Endodermal cell (in vitro differentiated cells): Measurements from ENCODE around the gene NDUFV1. TPM values are rescaled to one million over a fixed set of nuclear protein-coding genes. Genes with fewer than 3 reads are reported as not detected.
A peak's percentile ranks its signal among the peaks of the same experiment; 100 is the strongest.
"Not testable (repeated sequence)": the region's sequence is repeated elsewhere in the genome, so short reads cannot be mapped to it uniquely, and the experiment has no call there.

Experiments used
- DNase-seq: peaks from one replicate; pipeline ENCODE4 v3.0.0-alpha.2; 2017
- H3K27ac ChIP-seq: 2 replicates; pipeline ENCODE4 v1.5.1; 2013; ENCODE audit warnings: mild to moderate bottlenecking, low read depth, low read length, moderate library complexity
- H3K27me3 ChIP-seq: 2 replicates; pipeline ENCODE4 v1.6.1; 2013; ENCODE audit warnings: mild to moderate bottlenecking, low read length, moderate library complexity; ENCODE audit not compliant: insufficient read depth, control insufficient read depth, poor library complexity, severe bottlenecking
- H3K36me3 ChIP-seq: 2 replicates; pipeline ENCODE4 v1.7.0; 2013; ENCODE audit warnings: mild to moderate bottlenecking, low read length, moderate library complexity; ENCODE audit not compliant: control insufficient read depth, insufficient read depth
- H3K4me1 ChIP-seq: one replicate; pipeline ENCODE4 v1.7.0; 2013; ENCODE audit warnings: low read length; ENCODE audit not compliant: control insufficient read depth, insufficient read depth
- H3K4me3 ChIP-seq: 2 replicates; pipeline ENCODE4 v1.5.1; 2013; ENCODE audit warnings: mild to moderate bottlenecking, low read length, moderate library complexity
- H3K9ac ChIP-seq: 2 replicates; pipeline ENCODE4 v1.6.1; 2013; ENCODE audit warnings: mild to moderate bottlenecking, low read length, moderate library complexity; ENCODE audit not compliant: poor library complexity, severe bottlenecking; ENCODE audit errors: extremely low read depth
- H3K9me3 ChIP-seq: 2 replicates; pipeline ENCODE4 v1.6.1; 2013; ENCODE audit warnings: mild to moderate bottlenecking, low read length, moderate library complexity; ENCODE audit not compliant: control insufficient read depth
- H3K27ac Mint-ChIP-seq: 2 replicates; pipeline ENCODE4 v1.8.0; 2020; ENCODE audit warnings: mixed read lengths
- H3K27me3 Mint-ChIP-seq: 2 replicates; pipeline ENCODE4 v1.8.0; 2021; ENCODE audit warnings: mild to moderate bottlenecking, mixed read lengths; ENCODE audit not compliant: insufficient read depth
- H3K36me3 Mint-ChIP-seq: 2 replicates; pipeline ENCODE4 v1.8.0; 2020; ENCODE audit warnings: low read depth, mixed read lengths
- H3K4me1 Mint-ChIP-seq: 2 replicates; pipeline ENCODE4 v1.8.0; 2020; ENCODE audit warnings: mixed read lengths
- H3K4me3 Mint-ChIP-seq: 2 replicates; pipeline ENCODE4 v1.8.0; 2020; ENCODE audit warnings: mild to moderate bottlenecking, moderate library complexity, mixed read lengths
- H3K9me3 Mint-ChIP-seq: 2 replicates; pipeline ENCODE4 v1.8.0; 2020; ENCODE audit warnings: mild to moderate bottlenecking, mixed read lengths
- CTCF ChIP-seq: fragments of 200-600 bp; sonication (generic); conservative IDR thresholded peaks from 2 replicates; pipeline ENCODE4 v1.5.0; 2021; ENCODE audit warnings: antibody characterized with exemption, mild to moderate bottlenecking
- WGBS, 2 experiments: methylation state at CpG; one replicate each; pipeline versions ENCODE4 v1.1.5 to v1.1.7; 2013; ENCODE audit warnings: missing lambda C conversion rate in 2 of 2, mixed read lengths in 1 of 2; ENCODE audit not compliant: insufficient coverage in 1 of 2, insufficient read length in 1 of 2; 5-methylcytosine and 5-hydroxymethylcytosine counted together
- total RNA-seq, 2 donors: library from RNA; stranded (reverse); fragmentation: NEBNext Ultra II Directional in 1 of 2; extraction: Animal tissue kit (Norgen Biotek cat#: 25700) in 1 of 2; gene quantifications; 2 replicates in 1 of 2; 3 replicates in 1 of 2; pipeline ENCODE4 v1.2.1, GENCODE V29; 2021

NDUFV1 gene
- total RNA-seq, 2 donors from 2014 or later = 135 to 160 TPM

DNA sequence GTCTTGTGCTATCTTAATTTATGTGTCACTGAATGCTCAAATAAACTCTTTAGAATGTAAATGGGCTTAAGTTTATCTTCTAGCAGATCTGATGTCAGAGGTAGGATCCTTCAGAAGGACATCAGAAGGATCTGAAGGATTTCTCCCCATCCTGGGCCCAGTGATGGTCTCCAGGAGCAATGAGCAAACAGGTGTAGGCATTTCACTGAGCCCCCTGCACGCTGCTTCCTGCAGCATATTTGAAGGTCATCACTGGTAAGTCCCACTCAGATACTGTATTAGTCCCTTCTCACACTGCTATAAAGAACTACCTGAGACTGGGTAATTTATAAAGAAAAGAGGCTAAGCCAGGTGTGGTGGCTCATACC lies 18.6 kb upstream of the NDUFV1 start:
- no peaks in the 10 kb centered on the region for H3K4me1 ChIP-seq
- H3K27ac ChIP-seq = no peak overlapping the region
- no peaks in the 10 kb centered on the region for H3K27me3 ChIP-seq
- Mint-ChIP-seq H3K4me3 (no peak overlapping the region), H3K4me1 (peaks cover 18% of the 10 kb centered on the region), H3K9me3 (peaks cover 3% of the 10 kb centered on the region), H3K36me3 (peaks cover 49% of the 10 kb centered on the region), H3K27me3 (no peaks in the 10 kb centered on the region), H3K27ac (no peak overlapping the region)
- H3K36me3 ChIP-seq = peaks cover 40% of the 10 kb centered on the region
- H3K4me3 ChIP-seq = no peak overlapping the region
- H3K9me3 ChIP-seq = no peaks in the 10 kb centered on the region
- no peak for TF ChIP-seq CTCF
- WGBS, 2 experiments = 83 to 100% methylated on average over 1 of the region's 1 CpG
- DNase-seq = no peak
- no peak overlapping the region for H3K9ac ChIP-seq

GRCh38 chr11:67588899-67589415 lies 17.8 kb upstream of the NDUFV1 start:
- H3K27me3 Mint-ChIP-seq, H3K27ac Mint-ChIP-seq: not testable (repeated sequence)

DNA sequence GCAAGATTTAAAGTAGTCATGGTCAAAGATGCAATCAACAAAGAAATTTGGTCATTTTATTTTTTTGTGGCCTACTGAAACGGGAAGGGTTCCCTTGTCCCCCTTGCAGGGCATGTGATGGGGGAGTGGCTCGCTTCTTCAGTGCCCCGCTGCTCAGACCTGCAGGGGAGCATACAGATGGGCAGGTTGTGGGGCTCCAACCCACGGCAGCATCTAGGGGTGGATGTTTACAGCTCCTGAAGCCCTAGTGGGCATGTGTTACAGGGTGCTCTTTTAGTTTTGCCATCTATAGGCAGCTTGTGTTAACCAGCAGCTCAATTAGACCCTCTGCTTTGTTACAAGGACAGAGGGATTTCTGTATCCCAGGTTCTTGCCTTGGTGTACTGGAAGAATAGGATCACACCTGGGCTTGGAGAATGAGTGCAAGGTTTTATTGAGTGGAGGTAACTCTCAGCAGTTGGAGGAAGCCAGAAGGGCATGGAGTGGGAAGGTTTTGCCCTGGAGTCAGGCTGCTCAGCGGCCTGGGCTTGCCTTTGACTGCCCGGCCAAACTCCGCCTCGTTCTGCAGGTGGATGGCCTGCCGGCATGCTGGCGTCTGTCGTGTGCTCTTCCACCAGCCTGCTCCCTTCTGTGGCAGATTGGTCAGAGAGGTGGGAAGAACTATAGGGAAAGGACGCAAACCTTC lies 13.7 kb upstream of the NDUFV1 start:
- no peak overlapping the region for H3K9ac ChIP-seq
- peaks cover 4% of the 10 kb centered on the region for H3K36me3 ChIP-seq
- Mint-ChIP-seq H3K27me3 (no peaks in the 10 kb centered on the region), H3K4me1 (no peaks in the 10 kb centered on the region), H3K4me3 (no peak overlapping the region), H3K36me3 (peaks cover 12% of the 10 kb centered on the region), H3K9me3 (peaks cover 15% of the 10 kb centered on the region), H3K27ac (no peak overlapping the region)
- WGBS, 2 experiments = 82 to 84% methylated on average over 8 to 12 of the region's 12 CpGs
- no peak for TF ChIP-seq CTCF
- H3K27ac ChIP-seq = no peak overlapping the region
- no peak for DNase-seq
- no peak overlapping the region for H3K4me3 ChIP-seq
- no peaks in the 10 kb centered on the region for H3K4me1 ChIP-seq
- peaks cover 13% of the 10 kb centered on the region for H3K9me3 ChIP-seq
- no peaks in the 10 kb centered on the region for H3K27me3 ChIP-seq

More at GRCh38 chr11:67588899-67589415, 17.8 kb upstream of the NDUFV1 start:
- H3K27me3 ChIP-seq, H3K9ac ChIP-seq, H3K9me3 ChIP-seq, H3K27ac ChIP-seq, H3K4me1 ChIP-seq, H3K4me3 ChIP-seq, DNase-seq, H3K4me3 Mint-ChIP-seq, H3K9me3 Mint-ChIP-seq: not testable (repeated sequence)
- WGBS, 2 experiments = 93 to 95% methylated on average over 6 to 7 of the region's 11 CpGs
- peaks cover 40% of the 10 kb centered on the region for H3K36me3 ChIP-seq
- Mint-ChIP-seq H3K36me3 (peaks cover 49% of the 10 kb centered on the region), H3K4me1 (peaks cover 16% of the 10 kb centered on the region)

GRCh38 chr11:67593565-67593905 lies 13.2 kb upstream of the NDUFV1 start:
- DNase-seq = peak; percentile 45
- H3K4me1 Mint-ChIP-seq = no peaks in the 10 kb centered on the region
- H3K27me3 Mint-ChIP-seq = no peaks in the 10 kb centered on the region
- H3K4me3 Mint-ChIP-seq = no peak overlapping the region
- 85 to 93% methylated on average over 3 of the region's 3 CpGs for WGBS, 2 experiments
- H3K36me3 Mint-ChIP-seq = peaks cover 10% of the 10 kb centered on the region
- no peak for TF ChIP-seq CTCF
- H3K4me1 ChIP-seq = no peaks in the 10 kb centered on the region
- H3K27ac ChIP-seq = no peak overlapping the region
- peaks cover 20% of the 10 kb centered on the region for H3K9me3 Mint-ChIP-seq
- H3K36me3 ChIP-seq = no peaks in the 10 kb centered on the region
- no peak overlapping the region for H3K27ac Mint-ChIP-seq
- no peak overlapping the region for H3K9ac ChIP-seq
- no peaks in the 10 kb centered on the region for H3K27me3 ChIP-seq
- H3K4me3 ChIP-seq = no peak overlapping the region
- peaks cover 13% of the 10 kb centered on the region for H3K9me3 ChIP-seq
